ENCODE results near the gene RABL6. TPM values are rescaled to one million over a fixed set of nuclear protein-coding genes. Genes with fewer than 3 reads are reported as not detected.
"Not testable (repeated sequence)": the region's sequence is repeated elsewhere in the genome, so short reads cannot be mapped to it uniquely, and the experiment has no call there.

Gene RABL6
- total RNA-seq, 2 experiments from 2014 or later, result 117 to 118 TPM

DNA sequence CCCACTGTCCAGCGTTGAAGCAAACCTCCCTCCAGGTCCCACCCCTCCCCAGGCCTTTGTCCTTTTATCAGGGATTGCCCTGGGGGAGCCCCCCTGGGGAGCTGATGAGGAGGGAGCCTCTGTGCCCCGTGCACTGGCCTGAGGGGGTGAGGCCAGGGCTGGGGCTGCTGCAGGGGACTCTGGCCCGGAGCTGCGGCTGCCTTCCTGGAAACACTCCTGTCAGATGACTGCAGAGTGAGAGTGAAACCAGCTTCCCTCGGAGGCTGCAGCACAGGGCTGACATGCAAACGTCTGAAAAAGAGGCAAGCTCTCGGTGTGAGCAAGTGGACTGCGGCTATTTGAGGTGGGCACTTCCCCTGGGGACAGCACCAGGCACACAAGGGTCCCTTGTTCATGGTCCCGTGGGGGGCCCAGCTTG, 74.0 kb downstream of the RABL6 start:
- Mint-ChIP-seq H3K27ac (peak overlapping the region; percentile 93), H3K9me3 (ENCODE audit: insufficient read depth) (no peaks in the 10 kb centered on the region), H3K36me3 (ENCODE audit: low read depth) (peaks cover 8% of the 10 kb centered on the region), H3K4me1 (ENCODE audit: low read depth) (peaks cover 49% of the 10 kb centered on the region), H3K4me3 (peak overlapping the region; percentile 77), H3K27me3 (ENCODE audit: low read depth) (no peaks in the 10 kb centered on the region)
- ATAC-seq, result peak; percentile 33
- CTCF ChIA-PET, result interaction anchor here (0.7 to 3.0 kb wide), 12 partner anchors 12 to 188 kb away, joined by 3 to 21 read pairs (median 4); partner anchors contain the start of genes AJM1 and EDF1
- POLR2A ChIA-PET, result interaction anchor here (0.7 to 2.2 kb wide), 13 partner anchors 8 to 359 kb away, joined by 3 to 15 read pairs (median 3); partner anchors contain the start of gene MAN1B1
- DNase-seq, result peak; percentile 79

DNA sequence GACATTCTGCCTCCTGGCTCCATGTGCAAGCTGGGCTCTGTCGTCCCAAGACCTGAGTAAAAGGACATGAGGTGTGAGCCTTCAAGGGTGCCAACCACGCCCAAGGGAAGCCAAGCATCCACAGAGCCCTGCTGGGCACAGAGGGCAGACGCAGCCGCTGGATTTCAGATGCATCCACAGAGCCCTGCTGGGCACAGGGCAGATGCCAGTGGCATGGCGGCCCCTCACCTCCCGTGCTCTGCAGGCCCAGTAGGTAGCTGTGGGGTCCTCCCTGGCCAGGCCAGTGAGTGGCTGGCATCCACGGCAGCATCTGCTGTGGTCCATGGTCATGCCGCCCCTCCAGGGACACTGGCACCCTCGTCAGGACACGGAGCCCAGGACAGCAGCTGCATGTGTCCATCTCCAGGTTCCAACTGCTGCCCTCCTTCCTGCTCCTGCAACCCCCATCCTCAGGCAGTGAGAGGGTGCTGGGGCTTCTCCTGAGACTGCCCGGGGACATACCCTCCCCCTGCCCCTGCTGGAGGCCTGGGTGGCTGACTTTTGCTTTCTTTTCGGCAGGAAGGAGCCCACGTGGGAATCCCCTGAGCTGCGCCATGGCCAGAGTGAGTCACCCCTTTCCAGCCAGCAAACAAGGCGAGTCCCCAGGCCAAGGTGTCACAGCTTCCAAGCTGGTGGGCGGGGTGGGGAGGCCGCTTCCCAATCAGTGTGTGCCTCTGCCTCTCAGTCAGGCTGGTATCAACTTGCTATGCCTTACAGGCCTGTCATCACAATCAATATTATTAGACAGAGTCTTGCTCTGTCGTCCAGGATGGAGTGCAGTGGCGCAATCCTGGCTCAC, 74.6 kb downstream of the RABL6 start:
- Mint-ChIP-seq H3K27ac (peak overlapping the region; percentile 93), H3K27me3 (ENCODE audit: low read depth) (no peaks in the 10 kb centered on the region), H3K9me3 (ENCODE audit: insufficient read depth) (no peaks in the 10 kb centered on the region), H3K4me1 (ENCODE audit: low read depth) (peaks cover 52% of the 10 kb centered on the region), H3K36me3 (ENCODE audit: low read depth) (peaks cover 11% of the 10 kb centered on the region), H3K4me3 (peak overlapping the region; percentile 77)
- DNase-seq (peak; percentile 89), ATAC-seq (peak; percentile 45)
- ChIA-PET POLR2A (interaction anchor here (0.6 to 2.2 kb wide), 13 partner anchors 9 to 358 kb away, joined by 3 to 15 read pairs (median 3); partner anchors contain the start of gene MAN1B1), CTCF (interaction anchor here (0.7 to 3.0 kb wide), 13 partner anchors 12 to 187 kb away, joined by 3 to 21 read pairs (median 4); partner anchors contain the start of genes ABCA2, AJM1, EDF1 and MAMDC4)

DNA sequence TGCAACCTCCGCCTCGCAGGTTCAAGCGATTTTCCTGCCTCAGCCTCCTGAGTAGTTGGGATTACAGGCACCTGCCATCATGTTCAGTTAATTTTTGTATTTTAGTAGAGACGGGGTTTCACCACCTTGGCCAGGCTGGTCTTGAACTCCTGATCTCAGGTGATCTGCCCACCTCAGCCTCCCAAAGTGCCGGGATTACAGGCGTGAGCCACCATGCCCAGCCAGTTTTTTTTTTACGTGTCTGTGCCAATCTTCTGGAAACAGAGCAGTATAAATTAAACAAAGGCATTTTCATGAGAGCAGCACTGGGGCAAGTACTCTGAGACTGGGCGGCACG, 75.2 kb downstream of the RABL6 start:
- H3K4me3 Mint-ChIP-seq, result peak overlapping the region; percentile 77
- H3K36me3 Mint-ChIP-seq (ENCODE audit: low read depth), result peaks cover 13% of the 10 kb centered on the region
- H3K9me3 Mint-ChIP-seq (ENCODE audit: insufficient read depth); ATAC-seq; H3K27me3 Mint-ChIP-seq (ENCODE audit: low read depth); DNase-seq: not testable (repeated sequence)
- ChIA-PET CTCF (interaction anchor here (0.9 to 3.0 kb wide), 4 partner anchors 16 to 146 kb away, joined by 3 to 21 read pairs (median 4); partner anchors contain the start of genes ABCA2, AJM1, EDF1 and MAMDC4), POLR2A (interaction anchor here (0.6 to 2.2 kb wide), 2 partner anchors 19 to 20 kb away, joined by 3 to 15 read pairs; no protein-coding TSS in a partner anchor)
- H3K27ac Mint-ChIP-seq, result peak overlapping the region; percentile 93
- H3K4me1 Mint-ChIP-seq (ENCODE audit: low read depth), result peaks cover 52% of the 10 kb centered on the region

DNA sequence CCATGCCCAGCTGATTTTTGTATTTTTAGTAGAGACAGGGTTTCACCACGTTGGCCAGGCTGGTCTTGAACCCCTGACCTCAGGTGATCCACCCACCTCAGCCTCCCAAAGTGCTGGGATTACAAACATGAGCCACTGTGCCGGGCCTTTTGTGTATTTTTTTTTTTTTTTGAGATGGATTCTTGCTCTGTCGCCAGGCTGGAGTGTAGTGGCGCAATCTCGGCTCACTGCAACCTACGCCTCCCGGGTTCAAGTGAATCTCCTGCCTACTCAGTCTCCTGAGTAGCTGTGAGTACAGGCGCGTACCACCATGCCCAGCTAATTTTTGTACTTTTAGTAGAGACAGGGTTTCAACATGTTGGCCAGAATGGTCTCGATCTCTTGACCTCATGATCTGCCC, 75.9 kb downstream of the RABL6 start:
- Mint-ChIP-seq H3K27ac (peak overlapping the region; percentile 93), H3K36me3 (ENCODE audit: low read depth) (peaks cover 15% of the 10 kb centered on the region), H3K4me1 (ENCODE audit: low read depth) (peaks cover 58% of the 10 kb centered on the region), H3K4me3 (peak overlapping the region; percentile 77)
- DNase-seq; H3K27me3 Mint-ChIP-seq (ENCODE audit: low read depth); H3K9me3 Mint-ChIP-seq (ENCODE audit: insufficient read depth); ATAC-seq: not testable (repeated sequence)
- ChIA-PET CTCF (interaction anchor here (1.2 to 1.5 kb wide), 2 partner anchors 32 to 37 kb away, joined by 3 to 5 read pairs; partner anchors contain the start of gene MAMDC4), POLR2A (interaction anchor here (1.2 kb wide), 1 partner anchor 13 kb away, joined by 5 read pairs; no protein-coding TSS in a partner anchor)

DNA sequence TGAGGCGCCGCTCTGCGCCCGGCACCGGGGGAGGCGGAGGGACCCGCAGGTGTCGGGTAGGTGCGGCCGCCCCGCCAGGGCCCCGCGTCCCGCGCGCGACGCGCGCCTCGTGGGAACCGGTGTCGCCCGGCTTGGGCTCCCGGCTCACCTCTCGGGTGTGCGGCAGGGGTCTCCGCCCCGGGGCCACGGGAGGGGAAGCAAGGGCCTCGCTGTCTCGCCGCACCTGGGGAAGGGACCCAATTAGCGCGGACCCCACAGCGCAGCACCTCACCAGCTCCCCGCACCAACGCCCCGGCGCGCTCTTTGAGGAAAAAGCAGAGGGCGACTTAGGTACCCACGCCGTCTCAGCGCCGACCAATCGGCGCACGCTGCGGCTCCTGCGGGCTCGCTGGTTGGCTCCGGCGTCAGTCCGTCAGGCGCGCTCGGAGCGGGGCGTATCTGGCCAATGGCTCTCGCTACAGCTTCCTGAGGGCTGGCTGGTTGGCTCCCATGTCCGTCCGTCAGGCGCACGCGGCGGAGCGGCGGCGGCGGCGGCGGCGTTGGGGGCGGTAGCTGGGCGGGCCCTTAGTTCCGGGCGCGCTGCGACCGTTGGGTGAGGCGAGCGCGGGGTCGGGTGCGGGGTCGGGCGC, 78.3 kb downstream of the RABL6 start, which contains the start of gene TRAF2:
Gene TRAF2, plus strand, starts transcription at position 567 of the 629 bp plus-strand sequence. CDS start 12,225 bp downstream, outside the sequence.
- peaks cover 27% of the 10 kb centered on the region for H3K36me3 Mint-ChIP-seq (ENCODE audit: low read depth)
- H3K4me1 Mint-ChIP-seq (ENCODE audit: low read depth), result peaks cover 51% of the 10 kb centered on the region
- peak within 1 kb of the TSS; percentile 98 for H3K4me3 Mint-ChIP-seq
- H3K27ac Mint-ChIP-seq, result peak within 1 kb of the TSS; percentile 89
- CTCF ChIA-PET, result interaction anchor here (0.7 to 1.7 kb wide), 7 partner anchors 15 to 158 kb away, joined by 3 to 8 read pairs (median 5); no protein-coding TSS in a partner anchor
- no peaks in the 10 kb centered on the region for H3K27me3 Mint-ChIP-seq (ENCODE audit: low read depth)
- ATAC-seq, result peak; percentile 93
- no peaks in the 10 kb centered on the region for H3K9me3 Mint-ChIP-seq (ENCODE audit: insufficient read depth)
- POLR2A ChIA-PET, result interaction anchor here (0.6 to 3.4 kb wide), 7 partner anchors 9 to 355 kb away, joined by 3 to 28 read pairs (median 3); partner anchors contain the start of gene TUBB4B
- DNase-seq, result peak; percentile 98

DNA sequence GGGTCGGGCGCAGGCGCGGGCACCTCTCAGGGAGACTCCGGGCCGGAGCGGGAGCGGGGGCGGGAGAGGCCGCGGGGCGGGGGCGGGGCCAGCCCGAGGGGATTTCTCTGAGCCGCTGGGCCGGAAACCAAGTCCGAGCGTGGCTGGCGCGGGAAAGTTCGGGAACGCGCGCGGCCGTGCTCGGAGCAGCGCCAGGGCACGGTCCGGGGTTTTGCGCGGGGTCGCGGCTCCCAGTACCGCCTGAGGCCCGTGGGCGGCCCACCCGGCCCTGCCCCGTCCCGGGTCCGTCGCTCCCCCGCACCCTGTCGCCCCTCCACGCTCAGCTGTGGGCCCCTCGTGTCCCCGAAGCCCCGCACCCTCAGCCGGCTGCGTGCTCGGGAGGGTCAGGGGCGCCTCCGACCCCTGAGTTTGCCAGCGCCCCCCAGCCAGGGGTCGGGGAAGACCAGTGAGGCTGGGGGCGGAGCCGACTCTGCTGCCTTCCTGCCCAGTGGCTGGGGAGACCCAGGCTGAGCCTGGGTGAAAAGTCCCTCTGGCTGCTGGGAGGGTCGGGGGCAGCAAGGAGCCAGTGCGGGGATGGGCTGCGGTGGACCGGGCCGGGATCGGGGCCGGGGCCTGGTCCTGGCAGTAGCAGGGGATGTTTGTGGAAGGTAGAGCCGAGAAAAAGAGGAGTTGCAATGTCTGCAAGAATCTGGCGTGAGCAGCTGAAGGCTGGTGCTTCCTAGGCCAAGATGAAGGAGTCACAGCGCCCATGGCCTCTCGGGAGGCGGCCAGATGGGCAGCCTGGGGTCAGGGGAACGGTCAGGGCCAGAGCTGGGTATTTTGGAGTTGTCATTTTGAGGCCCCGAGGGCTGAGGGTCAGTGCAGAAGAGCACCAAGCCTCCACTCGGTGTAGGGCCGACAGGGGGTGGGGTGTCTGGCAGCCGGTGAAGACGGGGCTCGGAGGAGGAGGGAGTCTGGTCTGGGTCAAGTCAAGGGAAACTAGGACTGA, 79.2 kb downstream of the RABL6 start:
- no peaks in the 10 kb centered on the region for H3K27me3 Mint-ChIP-seq (ENCODE audit: low read depth)
- peaks cover 43% of the 10 kb centered on the region for H3K4me1 Mint-ChIP-seq (ENCODE audit: low read depth)
- H3K36me3 Mint-ChIP-seq (ENCODE audit: low read depth), result peaks cover 30% of the 10 kb centered on the region
- ChIA-PET POLR2A (interaction anchor here (0.6 to 3.4 kb wide), 7 partner anchors 8 to 483 kb away, joined by 3 to 28 read pairs (median 3); partner anchors contain the start of gene TUBB4B), CTCF (interaction anchor here (0.7 to 2.0 kb wide), 8 partner anchors 14 to 159 kb away, joined by 3 to 8 read pairs (median 5); no protein-coding TSS in a partner anchor)
- peak; percentile 45 for DNase-seq
- H3K9me3 Mint-ChIP-seq (ENCODE audit: insufficient read depth), result no peaks in the 10 kb centered on the region
- H3K27ac Mint-ChIP-seq, result peak overlapping the region; percentile 89
- peak overlapping the region; percentile 98 for H3K4me3 Mint-ChIP-seq
- peak; percentile 1 for ATAC-seq

DNA sequence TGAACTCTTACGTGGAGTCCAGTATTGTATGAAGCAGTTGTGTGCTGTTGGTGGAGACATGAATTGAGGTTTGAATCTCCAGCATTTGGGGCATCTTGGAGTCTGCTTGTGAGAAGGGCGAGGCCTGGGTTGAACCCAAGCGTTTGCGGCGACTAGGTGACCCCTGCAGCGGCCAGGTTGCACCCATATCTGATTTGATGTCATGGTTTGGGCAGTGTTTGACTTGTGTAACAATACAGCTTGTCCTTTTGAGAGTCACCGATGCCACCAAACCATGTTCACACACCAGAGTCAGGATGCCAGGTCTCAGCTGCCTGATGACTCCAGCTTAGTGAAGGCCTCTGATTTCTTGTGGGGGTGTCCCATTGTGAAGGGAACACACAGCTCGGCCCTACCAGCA, 80.7 kb downstream of the RABL6 start:
- DNase-seq (no peak), ATAC-seq (no peak)
- Mint-ChIP-seq H3K36me3 (ENCODE audit: low read depth) (peaks cover 34% of the 10 kb centered on the region), H3K4me1 (ENCODE audit: low read depth) (peaks cover 29% of the 10 kb centered on the region), H3K4me3 (no peak overlapping the region), H3K27ac (no peak overlapping the region), H3K9me3 (ENCODE audit: insufficient read depth) (no peaks in the 10 kb centered on the region), H3K27me3 (ENCODE audit: low read depth) (no peaks in the 10 kb centered on the region)
- ChIA-PET CTCF (interaction anchor here (0.5 to 2.0 kb wide), 7 partner anchors 13 to 232 kb away, joined by 3 to 5 read pairs (median 4); partner anchors contain the start of gene AJM1), POLR2A (interaction anchor here (1.0 to 3.4 kb wide), 3 partner anchors 14 to 80 kb away, joined by 3 to 28 read pairs (median 3); partner anchors contain the start of gene RABL6)

DNA sequence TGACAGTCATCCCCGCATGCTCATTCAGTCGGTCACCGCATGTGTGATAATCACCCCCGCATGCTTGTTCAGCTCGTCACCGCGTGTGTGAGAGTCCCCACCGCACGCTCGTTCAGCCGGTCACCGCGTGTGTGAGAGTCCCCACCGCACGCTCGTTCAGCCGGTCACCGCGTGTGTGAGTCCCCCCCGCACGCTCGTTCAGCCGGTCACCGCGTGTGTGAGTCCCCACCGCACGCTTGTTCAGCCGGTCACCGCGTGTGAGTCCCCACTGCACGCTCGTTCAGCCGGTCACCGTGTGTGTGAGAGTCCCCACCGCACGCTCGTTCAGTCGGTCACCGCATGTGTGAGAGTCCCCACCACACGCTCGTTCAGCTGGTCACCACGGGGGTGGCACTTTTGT, 82.1 kb downstream of the RABL6 start:
- H3K4me1 Mint-ChIP-seq (ENCODE audit: low read depth), result peaks cover 20% of the 10 kb centered on the region
- no peak overlapping the region for H3K4me3 Mint-ChIP-seq
- H3K9me3 Mint-ChIP-seq (ENCODE audit: insufficient read depth), result no peaks in the 10 kb centered on the region
- CTCF ChIA-PET, result no interaction called here
- DNase-seq (no peak), ATAC-seq (no peak)
- POLR2A ChIA-PET, result interaction anchor here (1.0 kb wide), 1 partner anchor 8 kb away, joined by 3 read pairs; no protein-coding TSS in a partner anchor
- H3K27ac Mint-ChIP-seq, result no peak overlapping the region
- H3K27me3 Mint-ChIP-seq (ENCODE audit: low read depth), result no peaks in the 10 kb centered on the region
- H3K36me3 Mint-ChIP-seq (ENCODE audit: low read depth), result peaks cover 40% of the 10 kb centered on the region

DNA sequence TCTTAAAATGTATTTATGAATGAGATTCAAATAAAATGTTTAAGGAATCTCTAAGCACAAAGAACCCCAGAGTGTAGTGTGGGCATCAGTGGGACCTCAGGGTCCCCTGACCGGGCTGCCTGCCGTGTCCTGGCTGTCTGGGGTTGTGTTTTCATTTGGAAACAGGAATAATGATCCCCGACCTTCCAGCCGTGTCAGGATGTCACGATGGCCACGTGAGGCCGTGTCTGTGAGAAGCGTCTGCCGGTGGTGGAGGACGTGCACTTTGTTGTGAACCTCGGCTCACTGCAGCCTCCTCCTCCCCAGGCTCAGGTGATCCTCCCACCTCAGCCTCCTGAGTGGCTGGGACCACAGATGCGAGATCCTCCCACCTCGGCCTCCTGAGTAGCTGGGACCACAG, 82.9 kb downstream of the RABL6 start:
- POLR2A ChIA-PET, result interaction anchor here (1.0 to 1.3 kb wide), 2 partner anchors 9 to 12 kb away, joined by 3 to 5 read pairs; no protein-coding TSS in a partner anchor
- Mint-ChIP-seq H3K27ac (no peak overlapping the region), H3K4me1 (ENCODE audit: low read depth) (peaks cover 15% of the 10 kb centered on the region), H3K9me3 (ENCODE audit: insufficient read depth) (no peaks in the 10 kb centered on the region), H3K27me3 (ENCODE audit: low read depth) (no peaks in the 10 kb centered on the region), H3K4me3 (no peak overlapping the region), H3K36me3 (ENCODE audit: low read depth) (peaks cover 44% of the 10 kb centered on the region)
- ATAC-seq (no peak), DNase-seq (no peak)
- CTCF ChIA-PET, result no interaction called here

Data from activated CD8-positive, alpha-beta T cell treated with anti-CD3 and anti-CD28 coated beads, Interleukin-2, amount 10 ng/mL, durations not matched to agents 7 days and 5 days (primary cell).